HepG2 (cell line): ENCODE results near the gene LRRC4C. TPM values are rescaled to one million over a fixed set of nuclear protein-coding genes. Genes with fewer than 3 reads are reported as not detected.

Experiments used
- ATAC-seq: fragments of 200-7000 bp; cut with Tn5 transposase; 3 replicates; pipeline ENCODE4 v1.9.1; 2020; ENCODE audit warnings: mild to moderate bottlenecking, moderate library complexity
- BruUV-seq: library from RNA; stranded (reverse); fragments of 400-500 nt; replicated peaks from 2 replicates; lab custom pipeline; 2021; lab: Mats Ljungman, UMichigan
- CTCF ChIA-PET: fragments of 300-600 bp; formaldehyde crosslinking; extraction: SDS; loops from one replicate; lab custom pipeline; 2021; ENCODE audit warnings: low total read pairs, inconsistent platforms, low intra/inter-chr PET ratio; lab: Yijun Ruan, JAX
- POLR2A ChIA-PET: fragments of 350-600 bp; sonication (Branson Sonifier 250); formaldehyde crosslinking; loops from one replicate; lab custom pipeline; 2020; ENCODE audit warnings: antibody characterized with exemption, inconsistent platforms; lab: Yijun Ruan, JAX
- DNase-seq: peaks from one replicate; pipeline ENCODE4 v3.0.0-alpha.2; 2015; ENCODE audit warnings: low spot score
- FAIRE-seq: peaks from 3 replicates; lab custom pipeline; 2011; peaks lifted over from hg19 to GRCh38; lab: Jason Lieb, UNC
- H2AFZ ChIP-seq: one replicate; pipeline ENCODE4 v1.6.1; 2011; ENCODE audit warnings: low read length, inconsistent platforms
- H3K27ac ChIP-seq: fragments of 300-600 bp; 3 replicates; pipeline ENCODE4 v1.8.0; 2011; ENCODE audit warnings: mixed run types, mild to moderate bottlenecking, mixed read lengths, low read length, inconsistent platforms; ENCODE audit not compliant: insufficient read depth; ENCODE audit errors: extremely low read length
- H3K27me3 ChIP-seq, 2 experiments: fragments of 200-600 bp in 1 of 2; 2 replicates in 1 of 2; 3 replicates in 1 of 2; pipeline versions ENCODE4 v1.6.0 to v1.8.0; 2011; ENCODE audit warnings: low read length in 2 of 2, mild to moderate bottlenecking in 2 of 2, moderate library complexity in 2 of 2, inconsistent platforms in 1 of 2; ENCODE audit not compliant: insufficient read depth in 2 of 2, control insufficient read depth in 1 of 2
- H3K36me3 ChIP-seq, 2 experiments: fragments of 200-600 bp in 1 of 2; replicated peaks in 1 of 2; 2 replicates in 1 of 2; 3 replicates in 1 of 2; pipeline versions ENCODE4 v1.5.1 to v1.8.0; 2011; ENCODE audit warnings: low read length in 2 of 2, inconsistent platforms in 1 of 2; ENCODE audit not compliant: insufficient read depth in 2 of 2, control insufficient read depth in 1 of 2
- H3K4me1 ChIP-seq: 2 replicates; pipeline ENCODE4 v1.5.1; 2012; ENCODE audit warnings: low read length, inconsistent platforms; ENCODE audit not compliant: insufficient read depth
- H3K4me2 ChIP-seq: 2 replicates; pipeline ENCODE4 v1.6.0; 2011; ENCODE audit warnings: low read depth, low read length, inconsistent platforms
- H3K4me3 ChIP-seq, 3 experiments: fragments of 200-600 bp in 1 of 3; sonication (generic), shearing (Covaris generic) in 1 of 3; replicated peaks in 1 of 3; 2 replicates each; pipeline ENCODE4 v1.5.1; 2011 to 2016; ENCODE audit warnings: low read length in 3 of 3, inconsistent platforms in 2 of 3, low read depth in 2 of 3, mild to moderate bottlenecking in 2 of 3, control low read depth in 1 of 3, mixed read lengths in 1 of 3; ENCODE audit not compliant: insufficient read depth in 1 of 3
- H3K79me2 ChIP-seq: one replicate; pipeline ENCODE4 v1.6.1; 2011; ENCODE audit warnings: low read length, inconsistent platforms; ENCODE audit not compliant: insufficient read depth
- H3K9ac ChIP-seq: 2 replicates; pipeline ENCODE4 v1.6.0; 2011; ENCODE audit warnings: mild to moderate bottlenecking, low read depth, low read length, inconsistent platforms; ENCODE audit not compliant: insufficient read depth
- H3K9me3 ChIP-seq: 2 replicates; pipeline ENCODE4 v1.5.1; 2012; ENCODE audit warnings: mild to moderate bottlenecking, low read length
- H4K20me1 ChIP-seq: 2 replicates; pipeline ENCODE4 v1.6.0; 2011; ENCODE audit warnings: inconsistent platforms, mild to moderate bottlenecking, low read length, moderate library complexity; ENCODE audit not compliant: insufficient read depth
- ELF1 ChIP-seq: sonication (generic); formaldehyde crosslinking; IDR thresholded peaks from 2 replicates; pipeline ENCODE4 v1.4.0; 2020; ENCODE audit warnings: missing genetic modification reagents
- HNRNPK ChIP-seq: fragments of 200-400 bp; formaldehyde crosslinking; IDR thresholded peaks from 2 replicates; pipeline ENCODE4 v1.6.1; 2018; ENCODE audit warnings: low read length, low read depth, moderate library complexity, mild to moderate bottlenecking; ENCODE audit not compliant: poor library complexity, severe bottlenecking
- KDM5B ChIP-seq: sonication (generic); formaldehyde crosslinking; IDR thresholded peaks from 2 replicates; pipeline ENCODE4 v1.4.0; 2020; ENCODE audit warnings: missing genetic modification reagents, mild to moderate bottlenecking, borderline replicate concordance
- KLF16 ChIP-seq, 2 experiments: sonication (generic) in 1 of 2; formaldehyde crosslinking in 1 of 2; IDR thresholded peaks; 2 replicates each; pipeline versions ENCODE4 v1.6.1 to v1.8.0; 2016 to 2023; ENCODE audit warnings: missing genetic modification reagents in 2 of 2, missing compliant biosample characterization in 1 of 2
- MXI1 ChIP-seq: IDR thresholded peaks from 3 replicates; pipeline ENCODE4 v1.6.1; 2012; ENCODE audit warnings: low read depth, low read length, inconsistent platforms, borderline replicate concordance
- NFYB ChIP-seq: sonication (generic); formaldehyde crosslinking; IDR thresholded peaks from 2 replicates; pipeline ENCODE4 v1.4.0; 2020; ENCODE audit warnings: missing genetic modification reagents
- PCBP1 ChIP-seq: fragments of 200-400 bp; formaldehyde crosslinking; IDR thresholded peaks from 2 replicates; pipeline ENCODE4 v1.6.1; 2017; ENCODE audit warnings: mild to moderate bottlenecking, low read depth, low read length, borderline replicate concordance
- THAP11 ChIP-seq: IDR thresholded peaks from 2 replicates; pipeline ENCODE4 v1.6.1; 2016; ENCODE audit warnings: missing biosample characterization, missing genetic modification reagents
- ZFAT ChIP-seq: sonication (generic); formaldehyde crosslinking; conservative IDR thresholded peaks from 2 replicates; pipeline ENCODE4 v1.8.1; 2023; ENCODE audit warnings: missing genetic modification reagents, inconsistent platforms
- ZFX ChIP-seq: sonication (generic); formaldehyde crosslinking; IDR thresholded peaks from 2 replicates; pipeline ENCODE4 v1.4.0; 2020; ENCODE audit warnings: mild to moderate bottlenecking, low read depth, missing genetic modification reagents, moderate library complexity
- ZNF124 ChIP-seq: sonication (generic); formaldehyde crosslinking; IDR thresholded peaks from 2 replicates; pipeline ENCODE4 v1.4.0; 2020; ENCODE audit warnings: missing genetic modification reagents
- ZNF143 ChIP-seq: sonication (generic); formaldehyde crosslinking; IDR thresholded peaks from 2 replicates; pipeline ENCODE4 v1.4.0; 2020; ENCODE audit warnings: missing genetic modification reagents
- ZNF44 ChIP-seq: sonication (generic); formaldehyde crosslinking; IDR thresholded peaks from 2 replicates; pipeline ENCODE4 v1.5.1; 2020; ENCODE audit warnings: mild to moderate bottlenecking, missing genetic modification reagents
- WGBS: methylation state at CpG from one replicate; pipeline ENCODE4 v1.1.6; 2017; ENCODE audit warnings: low lambda C conversion rate; 5-methylcytosine and 5-hydroxymethylcytosine counted together
- in situ Hi-C: cut with HindIII; loops from 2 replicates; pipeline ENCODE4 v1.10.0; 2017; ENCODE audit warnings: low pct_unique_long_range_greater_than_20kb; ENCODE audit not compliant: extremely low pct_ligation_motif_present
- intact Hi-C: fragments of 100-400 bp; cut with micrococcal nuclease; formaldehyde crosslinking; loops from one replicate; pipeline ENCODE4 v1.10.0; 2022; ENCODE audit not compliant: unreplicated experiment
- polyA plus RNA-seq, 8 experiments: library from polyadenylated mRNA; depleted of rRNA in 3 of 8; stranded (reverse) in 7 of 8; unstranded in 1 of 8; fragments of >200 nt; fragmentation: Illumina TruSeq in 4 of 8; extraction: Trizol in 4 of 8; gene quantifications; 2 replicates each; pipeline versions ENCODE4 v1.2.1 to v1.2.3, GENCODE V29; 2011 to 2016; ENCODE audit warnings: low read depth in 4 of 8, missing spikeins in 1 of 8, mixed read lengths in 1 of 8; ENCODE audit not compliant: insufficient read depth in 1 of 8
- total RNA-seq, 5 experiments: library from RNA; depleted of rRNA; stranded (reverse); fragments of >200 nt; fragmentation: Illumina TruSeq; extraction: Trizol; gene quantifications; 2 replicates each; pipeline ENCODE4 v1.2.3, GENCODE V29; 2016; ENCODE audit warnings: low read depth in 1 of 5
- TF ChIP-seq, protein P1 (sequence below): sonication (generic); formaldehyde crosslinking; IDR thresholded peaks from 2 replicates; pipeline ENCODE4 v1.5.0; 2020; ENCODE audit warnings: mild to moderate bottlenecking, missing genetic modification reagents

LRRC4C gene
- total and polyA plus RNA-seq, 2 of the 13 experiments (the other 11 are each of a cell fraction or from before 2014, with no cell fraction given), result not detected

- peaks cover 7% of the 10 kb centered on the region; the same call in 1 of the 2 replicates for H3K4me1 ChIP-seq
- 0 out of 5 replicates have a peak, but pooled peaks cover 0 to 3% of the 10 kb centered on the region in 2 experiments for H3K27me3 ChIP-seq
- 74% methylated on average over 7 of the region's 7 CpGs for WGBS
- no peak for ATAC-seq
- no peak overlapping the region for H2AFZ ChIP-seq
- no peaks in the 10 kb centered on the region for H3K36me3 ChIP-seq
- no peak for DNase-seq
- no peak overlapping the region for H3K9ac ChIP-seq
- in situ Hi-C loops (no loop called here), intact Hi-C loops (no loop called here)
- CTCF ChIA-PET, result no interaction called here
- no peak overlapping the region for H3K27ac ChIP-seq
- FAIRE-seq, result no peak
- H3K9me3 ChIP-seq, result no peaks in the 10 kb centered on the region
- no peaks in the 10 kb centered on the region for H3K79me2 ChIP-seq
- no peak for TF ChIP-seq ZNF124 (CRISPR knock-in tag)
- TF ChIP-seq, protein P1, sequence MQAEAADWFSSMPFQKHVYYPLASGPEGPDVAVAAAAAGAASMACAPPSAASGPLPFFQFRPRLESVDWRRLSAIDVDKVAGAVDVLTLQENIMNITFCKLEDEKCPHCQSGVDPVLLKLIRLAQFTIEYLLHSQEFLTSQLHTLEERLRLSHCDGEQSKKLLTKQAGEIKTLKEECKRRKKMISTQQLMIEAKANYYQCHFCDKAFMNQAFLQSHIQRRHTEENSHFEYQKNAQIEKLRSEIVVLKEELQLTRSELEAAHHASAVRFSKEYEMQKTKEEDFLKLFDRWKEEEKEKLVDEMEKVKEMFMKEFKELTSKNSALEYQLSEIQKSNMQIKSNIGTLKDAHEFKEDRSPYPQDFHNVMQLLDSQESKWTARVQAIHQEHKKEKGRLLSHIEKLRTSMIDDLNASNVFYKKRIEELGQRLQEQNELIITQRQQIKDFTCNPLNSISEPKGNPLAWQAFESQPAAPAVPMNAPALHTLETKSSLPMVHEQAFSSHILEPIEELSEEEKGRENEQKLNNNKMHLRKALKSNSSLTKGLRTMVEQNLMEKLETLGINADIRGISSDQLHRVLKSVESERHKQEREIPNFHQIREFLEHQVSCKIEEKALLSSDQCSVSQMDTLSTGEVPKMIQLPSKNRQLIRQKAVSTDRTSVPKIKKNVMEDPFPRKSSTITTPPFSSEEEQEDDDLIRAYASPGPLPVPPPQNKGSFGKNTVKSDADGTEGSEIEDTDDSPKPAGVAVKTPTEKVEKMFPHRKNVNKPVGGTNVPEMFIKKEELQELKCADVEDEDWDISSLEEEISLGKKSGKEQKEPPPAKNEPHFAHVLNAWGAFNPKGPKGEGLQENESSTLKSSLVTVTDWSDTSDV (CRISPR knock-in tag), result no peak
- no peak for TF ChIP-seq ZNF44 (CRISPR knock-in tag)
- TF ChIP-seq KLF16 (CRISPR knock-in tag; IDR thresholded peaks at IDR 0.05), result no peak
- TF ChIP-seq PCBP1, result no peak
- no peak for TF ChIP-seq THAP11 (CRISPR knock-in tag)
- TF ChIP-seq MXI1, result no peak
- no peak for TF ChIP-seq ZFX (CRISPR knock-in tag)
- TF ChIP-seq ZFAT, result no peak
- TF ChIP-seq KDM5B (CRISPR knock-in tag), result no peak
- no peak for TF ChIP-seq ZNF143 (CRISPR knock-in tag)
- TF ChIP-seq HNRNPK, result no peak
- TF ChIP-seq NFYB (CRISPR knock-in tag), result no peak
- no peak for TF ChIP-seq ELF1 (CRISPR knock-in tag)
- POLR2A ChIA-PET, result no interaction called here
- no peaks in the 10 kb centered on the region for H4K20me1 ChIP-seq
- H3K4me2 ChIP-seq, result no peak overlapping the region
- BruUV-seq, result no TSS peak
- no peak overlapping the region for H3K4me3 ChIP-seq
These were observed 1167.7 kb downstream of the LRRC4C start for GRCh38 chr11:40291741-40292140.
